Measurements from ENCODE around the gene RUNDC3A.

- TF ChIP-seq, protein P1, sequence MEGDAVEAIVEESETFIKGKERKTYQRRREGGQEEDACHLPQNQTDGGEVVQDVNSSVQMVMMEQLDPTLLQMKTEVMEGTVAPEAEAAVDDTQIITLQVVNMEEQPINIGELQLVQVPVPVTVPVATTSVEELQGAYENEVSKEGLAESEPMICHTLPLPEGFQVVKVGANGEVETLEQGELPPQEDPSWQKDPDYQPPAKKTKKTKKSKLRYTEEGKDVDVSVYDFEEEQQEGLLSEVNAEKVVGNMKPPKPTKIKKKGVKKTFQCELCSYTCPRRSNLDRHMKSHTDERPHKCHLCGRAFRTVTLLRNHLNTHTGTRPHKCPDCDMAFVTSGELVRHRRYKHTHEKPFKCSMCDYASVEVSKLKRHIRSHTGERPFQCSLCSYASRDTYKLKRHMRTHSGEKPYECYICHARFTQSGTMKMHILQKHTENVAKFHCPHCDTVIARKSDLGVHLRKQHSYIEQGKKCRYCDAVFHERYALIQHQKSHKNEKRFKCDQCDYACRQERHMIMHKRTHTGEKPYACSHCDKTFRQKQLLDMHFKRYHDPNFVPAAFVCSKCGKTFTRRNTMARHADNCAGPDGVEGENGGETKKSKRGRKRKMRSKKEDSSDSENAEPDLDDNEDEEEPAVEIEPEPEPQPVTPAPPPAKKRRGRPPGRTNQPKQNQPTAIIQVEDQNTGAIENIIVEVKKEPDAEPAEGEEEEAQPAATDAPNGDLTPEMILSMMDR (IDR thresholded peaks at IDR 0.05): no peak
- TF ChIP-seq EZH2 (IDR thresholded peaks at IDR 0.05) (no peak), EZH2phosphoT487 (IDR thresholded peaks at IDR 0.05) (no peak)
These were observed 53.2 kb downstream of the RUNDC3A start for GRCh38 chr17:44361292-44362260.
